ENCODE results near the gene GPN3. TPM values are rescaled to one million over a fixed set of nuclear protein-coding genes. Genes with fewer than 3 reads are reported as not detected.
A peak's percentile ranks its signal among the peaks of the same experiment; 100 is the strongest.
"Not testable (repeated sequence)": the region's sequence is repeated elsewhere in the genome, so short reads cannot be mapped to it uniquely, and the experiment has no call there.

Gene GPN3
- total RNA-seq, 1 experiment from 2014 or later, result 39.0 TPM

DNA sequence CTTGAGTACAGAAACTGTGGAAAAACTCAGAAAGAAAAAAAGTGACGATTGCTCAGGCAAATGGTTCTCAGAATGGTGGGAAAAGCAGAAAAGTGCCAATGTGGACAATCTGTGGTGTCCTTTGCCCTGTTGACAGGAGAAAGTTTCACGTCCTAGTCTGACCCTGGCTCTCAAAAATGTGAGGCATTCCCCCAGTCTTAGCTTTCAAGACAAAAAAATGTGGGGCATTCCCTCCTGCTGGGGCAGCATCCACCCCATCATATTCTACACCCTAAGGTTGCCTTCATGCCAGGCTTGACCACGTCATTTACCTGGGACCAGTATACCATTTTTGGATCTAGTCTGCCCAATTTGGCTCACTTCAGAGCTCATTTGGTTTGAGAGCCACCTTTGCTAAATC lies 43.8 kb downstream of the GPN3 start:
- Histone ChIP-seq H3K27me3 (replicated peaks; ENCODE audit: control insufficient read depth, insufficient read depth, low read length) (no peaks in the 10 kb centered on the region), H3K4me3 (ENCODE audit: low read depth, low read length) (no peak overlapping the region), H3K9me3 (no peaks in the 10 kb centered on the region), H3K36me3 (ENCODE audit: control insufficient read depth, insufficient read depth, low read length) (no peaks in the 10 kb centered on the region), H3K4me1 (no peaks in the 10 kb centered on the region)
- ChIA-PET POLR2A (interaction anchor here (0.6 kb wide), 1 partner anchor 84 kb away, joined by 5 read pairs; no protein-coding TSS in a partner anchor), CTCF (no interaction called here)
- H3K4me3 Mint-ChIP-seq (ENCODE audit: unreplicated experiment), result peak overlapping the region; percentile 35
- no peak for DNase-seq
- H3K4me1 Mint-ChIP-seq (ENCODE audit: low read depth, unreplicated experiment), result peaks cover 5% of the 10 kb centered on the region
- TF ChIP-seq, protein P1, sequence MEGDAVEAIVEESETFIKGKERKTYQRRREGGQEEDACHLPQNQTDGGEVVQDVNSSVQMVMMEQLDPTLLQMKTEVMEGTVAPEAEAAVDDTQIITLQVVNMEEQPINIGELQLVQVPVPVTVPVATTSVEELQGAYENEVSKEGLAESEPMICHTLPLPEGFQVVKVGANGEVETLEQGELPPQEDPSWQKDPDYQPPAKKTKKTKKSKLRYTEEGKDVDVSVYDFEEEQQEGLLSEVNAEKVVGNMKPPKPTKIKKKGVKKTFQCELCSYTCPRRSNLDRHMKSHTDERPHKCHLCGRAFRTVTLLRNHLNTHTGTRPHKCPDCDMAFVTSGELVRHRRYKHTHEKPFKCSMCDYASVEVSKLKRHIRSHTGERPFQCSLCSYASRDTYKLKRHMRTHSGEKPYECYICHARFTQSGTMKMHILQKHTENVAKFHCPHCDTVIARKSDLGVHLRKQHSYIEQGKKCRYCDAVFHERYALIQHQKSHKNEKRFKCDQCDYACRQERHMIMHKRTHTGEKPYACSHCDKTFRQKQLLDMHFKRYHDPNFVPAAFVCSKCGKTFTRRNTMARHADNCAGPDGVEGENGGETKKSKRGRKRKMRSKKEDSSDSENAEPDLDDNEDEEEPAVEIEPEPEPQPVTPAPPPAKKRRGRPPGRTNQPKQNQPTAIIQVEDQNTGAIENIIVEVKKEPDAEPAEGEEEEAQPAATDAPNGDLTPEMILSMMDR (IDR thresholded peaks at IDR 0.05; ENCODE audit: insufficient read depth in 1 of 2, low read depth in 1 of 2, low read length in 1 of 2, severe bottlenecking in 1 of 2, unreplicated experiment in 1 of 2), result no peak
- no peaks in the 10 kb centered on the region for H3K36me3 Mint-ChIP-seq (ENCODE audit: insufficient read depth, unreplicated experiment)
- BruUV-seq (replicated peaks), result no TSS peak
- no peaks in the 10 kb centered on the region for H3K9me3 Mint-ChIP-seq (ENCODE audit: unreplicated experiment)
- H3K27ac Mint-ChIP-seq (ENCODE audit: unreplicated experiment), result no peak overlapping the region
- intact Hi-C loops (cut with micrococcal nuclease; ENCODE audit: unreplicated experiment), result no loop called here
- no peaks in the 10 kb centered on the region for H3K27me3 Mint-ChIP-seq (ENCODE audit: insufficient read depth, unreplicated experiment)

DNA sequence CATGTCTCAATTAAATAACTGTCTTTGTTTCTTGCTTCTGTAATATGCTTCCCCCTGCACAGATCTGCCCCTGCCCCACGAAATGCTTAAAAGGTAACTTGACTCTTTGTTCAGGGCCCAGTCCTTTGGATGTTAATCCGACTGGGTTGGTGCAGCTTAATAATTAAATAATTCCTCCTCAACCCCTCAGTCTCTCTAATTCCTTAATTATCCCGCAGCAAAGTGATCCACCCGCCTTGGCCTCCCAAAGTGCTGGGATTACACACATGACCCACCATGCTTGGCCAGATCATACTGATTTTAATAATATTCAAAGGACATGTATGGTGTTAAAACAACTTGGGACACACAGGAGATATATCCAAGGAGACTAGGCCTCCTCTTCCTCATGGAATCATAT lies 46.4 kb downstream of the GPN3 start:
- no peak for DNase-seq
- Mint-ChIP-seq H3K4me1 (ENCODE audit: low read depth, unreplicated experiment) (peaks cover 5% of the 10 kb centered on the region), H3K4me3 (ENCODE audit: unreplicated experiment) (no peak overlapping the region), H3K27me3 (ENCODE audit: insufficient read depth, unreplicated experiment) (no peaks in the 10 kb centered on the region), H3K9me3 (ENCODE audit: unreplicated experiment) (no peaks in the 10 kb centered on the region), H3K36me3 (ENCODE audit: insufficient read depth, unreplicated experiment) (peaks cover 8% of the 10 kb centered on the region), H3K27ac (ENCODE audit: unreplicated experiment) (no peak overlapping the region)
- Histone ChIP-seq H3K9me3 (no peaks in the 10 kb centered on the region), H3K4me1 (no peaks in the 10 kb centered on the region), H3K36me3 (ENCODE audit: control insufficient read depth, insufficient read depth, low read length) (no peaks in the 10 kb centered on the region), H3K4me3 (ENCODE audit: low read depth, low read length) (no peak overlapping the region), H3K27me3 (replicated peaks; ENCODE audit: control insufficient read depth, insufficient read depth, low read length) (no peaks in the 10 kb centered on the region)
- intact Hi-C loops (cut with micrococcal nuclease; ENCODE audit: unreplicated experiment), result no loop called here
- TF ChIP-seq, protein P1 (IDR thresholded peaks at IDR 0.05; ENCODE audit: insufficient read depth in 1 of 2, low read depth in 1 of 2, low read length in 1 of 2, severe bottlenecking in 1 of 2, unreplicated experiment in 1 of 2), result no peak
- POLR2A ChIA-PET, result no interaction called here
- BruUV-seq (replicated peaks), result no TSS peak
- CTCF ChIA-PET, result interaction anchor here (1.4 kb wide), 1 partner anchor 9 kb away, joined by 8 read pairs; no protein-coding TSS in a partner anchor

DNA sequence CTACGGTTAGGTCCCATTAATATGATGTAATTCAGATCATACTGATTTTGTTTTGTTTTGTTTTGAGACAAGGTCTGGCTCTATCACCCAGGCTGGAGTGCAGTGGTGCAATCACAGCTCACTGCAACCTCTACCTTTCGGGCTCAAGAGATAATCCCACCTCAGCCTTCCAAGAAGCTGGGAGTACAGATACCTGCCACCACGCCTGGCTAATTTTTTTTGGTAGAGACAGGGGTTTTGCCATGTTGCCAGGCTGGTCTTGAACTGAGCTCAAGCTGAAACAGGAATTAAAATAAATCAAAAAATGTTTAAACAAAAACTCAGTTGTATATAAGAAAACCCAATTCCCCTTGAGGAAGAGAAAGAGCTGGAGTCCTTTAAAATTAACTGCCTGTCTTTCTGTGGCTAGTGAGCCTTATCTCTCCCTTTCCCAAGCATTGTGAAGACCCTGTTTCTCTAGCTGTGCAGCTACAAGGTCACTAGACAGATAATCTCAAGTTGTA lies 46.8 kb downstream of the GPN3 start:
- H3K9me3 ChIP-seq, result no peaks in the 10 kb centered on the region
- intact Hi-C loops (cut with micrococcal nuclease; ENCODE audit: unreplicated experiment), result no loop called here
- no peaks in the 10 kb centered on the region for H3K4me1 ChIP-seq
- H3K4me1 Mint-ChIP-seq (ENCODE audit: low read depth, unreplicated experiment), result peaks cover 5% of the 10 kb centered on the region
- H3K4me3 ChIP-seq (ENCODE audit: low read depth, low read length), result no peak overlapping the region
- TF ChIP-seq, protein P1 (IDR thresholded peaks at IDR 0.05; ENCODE audit: insufficient read depth in 1 of 2, low read depth in 1 of 2, low read length in 1 of 2, severe bottlenecking in 1 of 2, unreplicated experiment in 1 of 2), result no peak
- BruUV-seq (replicated peaks), result no TSS peak
- H3K27me3 ChIP-seq (replicated peaks; ENCODE audit: control insufficient read depth, insufficient read depth, low read length), result no peaks in the 10 kb centered on the region
- no peaks in the 10 kb centered on the region for H3K27me3 Mint-ChIP-seq (ENCODE audit: insufficient read depth, unreplicated experiment)
- no peak overlapping the region for H3K27ac Mint-ChIP-seq (ENCODE audit: unreplicated experiment)
- peaks cover 8% of the 10 kb centered on the region for H3K36me3 Mint-ChIP-seq (ENCODE audit: insufficient read depth, unreplicated experiment)
- H3K4me3 Mint-ChIP-seq (ENCODE audit: unreplicated experiment), result no peak overlapping the region
- DNase-seq, result no peak
- no peaks in the 10 kb centered on the region for H3K9me3 Mint-ChIP-seq (ENCODE audit: unreplicated experiment)
- ChIA-PET POLR2A (no interaction called here), CTCF (interaction anchor here (1.4 kb wide), 1 partner anchor 10 kb away, joined by 8 read pairs; no protein-coding TSS in a partner anchor)
- no peaks in the 10 kb centered on the region for H3K36me3 ChIP-seq (ENCODE audit: control insufficient read depth, insufficient read depth, low read length)

DNA sequence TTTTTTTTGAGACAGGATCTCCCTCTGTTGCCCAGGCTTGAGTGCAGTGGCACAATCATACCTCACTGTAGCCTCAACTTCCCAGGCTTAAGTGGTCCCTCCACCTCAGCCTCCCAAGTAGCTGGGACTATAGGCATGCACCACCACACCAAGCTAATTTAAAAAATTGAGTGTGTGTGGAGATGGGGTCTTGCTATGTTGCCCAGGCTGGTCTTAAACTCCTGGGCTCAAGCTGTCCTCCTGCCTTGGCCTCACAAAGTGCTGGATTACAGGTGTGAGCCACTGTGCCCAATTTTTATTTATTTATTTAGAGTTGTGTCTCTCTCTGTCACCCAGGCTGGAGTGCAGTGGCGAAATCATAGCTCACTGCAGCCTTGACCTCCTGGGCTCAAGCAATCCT lies 47.4 kb downstream of the GPN3 start:
- H3K36me3 Mint-ChIP-seq (ENCODE audit: insufficient read depth, unreplicated experiment); H3K27ac Mint-ChIP-seq (ENCODE audit: unreplicated experiment); H3K9me3 Mint-ChIP-seq (ENCODE audit: unreplicated experiment); H3K27me3 ChIP-seq (replicated peaks; ENCODE audit: control insufficient read depth, insufficient read depth, low read length); H3K4me3 ChIP-seq (ENCODE audit: low read depth, low read length); intact Hi-C loops (cut with micrococcal nuclease; ENCODE audit: unreplicated experiment); H3K9me3 ChIP-seq; DNase-seq; POLR2A ChIA-PET; BruUV-seq (replicated peaks); H3K4me3 Mint-ChIP-seq (ENCODE audit: unreplicated experiment); H3K36me3 ChIP-seq (ENCODE audit: control insufficient read depth, insufficient read depth, low read length); H3K4me1 Mint-ChIP-seq (ENCODE audit: low read depth, unreplicated experiment); H3K27me3 Mint-ChIP-seq (ENCODE audit: insufficient read depth, unreplicated experiment); H3K4me1 ChIP-seq: not testable (repeated sequence)
- CTCF ChIA-PET, result interaction anchor here (1.4 kb wide), 1 partner anchor 11 kb away, joined by 8 read pairs; no protein-coding TSS in a partner anchor

DNA sequence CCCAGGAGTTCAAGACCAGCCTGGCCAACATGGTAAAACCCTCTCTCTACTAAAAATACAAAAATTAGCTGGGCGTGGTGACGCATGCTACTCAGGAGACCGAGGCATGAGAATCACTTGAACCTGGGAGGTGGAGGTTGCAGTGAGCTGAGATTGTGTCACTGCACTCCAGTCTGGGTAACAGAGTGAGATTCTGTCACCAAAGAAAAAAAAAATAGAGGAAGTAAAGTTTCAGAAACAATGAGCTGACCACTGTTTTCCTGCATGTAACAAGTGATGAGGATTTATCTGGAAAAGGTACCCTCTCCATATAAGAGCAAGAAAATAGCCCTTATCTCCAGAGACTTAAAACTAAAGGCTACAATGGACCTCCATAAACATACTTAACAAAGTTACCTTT lies 50.9 kb downstream of the GPN3 start:
- H3K27me3 ChIP-seq (replicated peaks; ENCODE audit: control insufficient read depth, insufficient read depth, low read length); DNase-seq; H3K27me3 Mint-ChIP-seq (ENCODE audit: insufficient read depth, unreplicated experiment); H3K36me3 ChIP-seq (ENCODE audit: control insufficient read depth, insufficient read depth, low read length); H3K27ac Mint-ChIP-seq (ENCODE audit: unreplicated experiment); H3K4me3 ChIP-seq (ENCODE audit: low read depth, low read length); H3K4me1 ChIP-seq; H3K4me1 Mint-ChIP-seq (ENCODE audit: low read depth, unreplicated experiment); H3K9me3 Mint-ChIP-seq (ENCODE audit: unreplicated experiment); POLR2A ChIA-PET; H3K9me3 ChIP-seq; intact Hi-C loops (cut with micrococcal nuclease; ENCODE audit: unreplicated experiment); BruUV-seq (replicated peaks); H3K36me3 Mint-ChIP-seq (ENCODE audit: insufficient read depth, unreplicated experiment): not testable (repeated sequence)
- CTCF ChIA-PET, result interaction anchor here (2.8 kb wide), 1 partner anchor 14 kb away, joined by 15 read pairs; no protein-coding TSS in a partner anchor
- peak overlapping the region; percentile 60 for H3K4me3 Mint-ChIP-seq (ENCODE audit: unreplicated experiment)

Data from Caco-2 (cell line).